Measurements from ENCODE around the gene CST6.

CST6 gene

GRCh38 chr11:66011785-66012303 lies at the start of gene CST6:
Gene CST6 (plus strand): TSS chr11:66012008. CDS start chr11:66012045, 37 bp downstream.
- DNase-seq, result no peak

GRCh38 chr11:65962141-65962564 lies 49.7 kb upstream of the CST6 start:
- DNase-seq, result no peak

GRCh38 chr11:65964906-65965305 lies 46.9 kb upstream of the CST6 start:
- DNase-seq, result no peak

GRCh38 chr11:65965986-65966762 lies 45.6 kb upstream of the CST6 start:
- DNase-seq, result no peak

- no peak for DNase-seq
Observed at GRCh38 chr11:65967329-65967934, 44.4 kb upstream of the CST6 start.

- DNase-seq, result no peak
Observed at GRCh38 chr11:65968600-65969482, 43.0 kb upstream of the CST6 start.

GRCh38 chr11:65972116-65972515 lies 39.7 kb upstream of the CST6 start:
- DNase-seq, result no peak

- DNase-seq, result no peak
Observed at GRCh38 chr11:65973439-65974110, 38.2 kb upstream of the CST6 start.

GRCh38 chr11:65975771-65976170 lies 36.0 kb upstream of the CST6 start:
- DNase-seq, result no peak

GRCh38 chr11:65976216-65977176 lies 35.3 kb upstream of the CST6 start:
- no peak for DNase-seq

GRCh38 chr11:65977621-65978390 lies 34.0 kb upstream of the CST6 start:
- DNase-seq, result no peak

- DNase-seq, result no peak
Observed at GRCh38 chr11:65978391-65979238, 33.2 kb upstream of the CST6 start.

- DNase-seq, result no peak
Observed at GRCh38 chr11:65979261-65979759, 32.5 kb upstream of the CST6 start.

- DNase-seq, result no peak
Observed at GRCh38 chr11:65981101-65981740, 30.6 kb upstream of the CST6 start.

GRCh38 chr11:65981972-65982823 lies 29.6 kb upstream of the CST6 start:
- DNase-seq, result no peak

- no peak for DNase-seq
Observed at GRCh38 chr11:65982824-65983588, 28.8 kb upstream of the CST6 start.

GRCh38 chr11:65983589-65983987 lies 28.2 kb upstream of the CST6 start:
- DNase-seq, result no peak
